HL-60/S4 (cell line): ENCODE results near the gene AGBL4.
"Not testable (repeated sequence)": the region's sequence is repeated elsewhere in the genome, so short reads cannot be mapped to it uniquely, and the experiment has no call there.

Experiments
- in situ Hi-C: fragments of 300-500 bp; cut with MboI; formaldehyde crosslinking; loops from 2 replicates; pipeline ENCODE4 v1.14.3; 2022; ENCODE audit warnings: low sequenced_read_pairs

Gene AGBL4

GRCh38 chr1:50023292-50024159 is at the start of gene AGBL4:
Gene AGBL4 (minus strand): TSS chr1:50023954.
- in situ Hi-C loops, result no loop called here

GRCh38 chr1:50066806-50067205 is 43.1 kb upstream of the AGBL4 start:
- in situ Hi-C loops, result no loop called here

GRCh38 chr1:50060279-50060678 is 36.5 kb upstream of the AGBL4 start:
- in situ Hi-C loops, result no loop called here

GRCh38 chr1:50048791-50049190 is 25.0 kb upstream of the AGBL4 start:
- in situ Hi-C loops, result no loop called here

GRCh38 chr1:50047916-50048694 is 24.4 kb upstream of the AGBL4 start:
- in situ Hi-C loops, result no loop called here

GRCh38 chr1:50038237-50038809 is 14.6 kb upstream of the AGBL4 start:
- in situ Hi-C loops, result no loop called here

GRCh38 chr1:50027794-50028193 is 4.0 kb upstream of the AGBL4 start:
- in situ Hi-C loops, result no loop called here

- in situ Hi-C loops, result no loop called here
These were observed 28.0 kb downstream of the AGBL4 start for GRCh38 chr1:49995734-49996133.

GRCh38 chr1:49971088-49971487 is 52.7 kb downstream of the AGBL4 start:
- in situ Hi-C loops, result no loop called here

- in situ Hi-C loops, result no loop called here
These were observed 72.4 kb downstream of the AGBL4 start for GRCh38 chr1:49951385-49951784.

GRCh38 chr1:49915301-49915700 is 108.5 kb downstream of the AGBL4 start:
- in situ Hi-C loops, result not testable (repeated sequence)

GRCh38 chr1:49906365-49906764 is 117.4 kb downstream of the AGBL4 start:
- in situ Hi-C loops, result no loop called here

GRCh38 chr1:49864581-49864980 is 159.2 kb downstream of the AGBL4 start:
- in situ Hi-C loops, result no loop called here

- in situ Hi-C loops, result no loop called here
These were observed 169.0 kb downstream of the AGBL4 start for GRCh38 chr1:49854741-49855140.

- in situ Hi-C loops, result no loop called here
These were observed 181.2 kb downstream of the AGBL4 start for GRCh38 chr1:49842596-49842995.

- in situ Hi-C loops, result no loop called here
These were observed 182.0 kb downstream of the AGBL4 start for GRCh38 chr1:49841767-49842166.

- in situ Hi-C loops, result no loop called here
These were observed 199.5 kb downstream of the AGBL4 start for GRCh38 chr1:49824261-49824660.

- in situ Hi-C loops, result no loop called here
These were observed 206.1 kb downstream of the AGBL4 start for GRCh38 chr1:49817681-49818080.

- in situ Hi-C loops, result not testable (repeated sequence)
These were observed 236.7 kb downstream of the AGBL4 start for GRCh38 chr1:49787013-49787412.

GRCh38 chr1:49765034-49765433 is 258.7 kb downstream of the AGBL4 start:
- in situ Hi-C loops, result no loop called here

- in situ Hi-C loops, result not testable (repeated sequence)
These were observed 285.6 kb downstream of the AGBL4 start for GRCh38 chr1:49738118-49738517.

- in situ Hi-C loops, result no loop called here
These were observed 295.4 kb downstream of the AGBL4 start for GRCh38 chr1:49728377-49728776.
